ENCODE data around the gene EML1.

GRCh38 chr14:99941211-99941610 is 148.0 kb downstream of the EML1 start:
- no peak for TF ChIP-seq CTCF (conservative IDR thresholded peaks at IDR 0.05)
- TF ChIP-seq ZFX (IDR thresholded peaks at IDR 0.05) = no peak

Data from C4-2B (cell line).